Right ventricle myocardium superior (tissue), 1 donor: ENCODE measurements around the gene RREB1. TPM values are rescaled to one million over a fixed set of nuclear protein-coding genes. Genes with fewer than 3 reads are reported as not detected.
A peak's percentile ranks its signal among the peaks of the same experiment; 100 is the strongest.

Experiments
- ATAC-seq: fragments of 200-7000 bp; cut with Tn5 transposase; one replicate; pipeline ENCODE4 v1.9.1; 2020; ENCODE audit warnings: mild to moderate bottlenecking; ENCODE audit not compliant: poor library complexity
- DNase-seq: peaks from one replicate; pipeline ENCODE4 v3.0.0-alpha.2; 2020
- intact Hi-C: fragments of 100-400 bp; cut with DNase I; formaldehyde crosslinking; loops from one replicate; pipeline ENCODE4 v1.11.2; 2022
- total RNA-seq: library from RNA; stranded (reverse); fragmentation: NEBNext Ultra II Directional; extraction: Animal tissue kit (Norgen Biotek cat#: 25700); gene quantifications from one replicate; pipeline ENCODE4 v1.2.1, GENCODE V29; 2021
- donor health status: DM: no; HTN: yes; CAD: no; lungs with severe emphysema.

The RREB1 gene
- total RNA-seq, 1 donor from 2014 or later, result 34.2 TPM

GRCh38 chr6:7198833-7199800 lies 91.4 kb downstream of the RREB1 start:
- no peak for DNase-seq
- ATAC-seq, result no peak
- intact Hi-C loops, result no loop called here

DNA sequence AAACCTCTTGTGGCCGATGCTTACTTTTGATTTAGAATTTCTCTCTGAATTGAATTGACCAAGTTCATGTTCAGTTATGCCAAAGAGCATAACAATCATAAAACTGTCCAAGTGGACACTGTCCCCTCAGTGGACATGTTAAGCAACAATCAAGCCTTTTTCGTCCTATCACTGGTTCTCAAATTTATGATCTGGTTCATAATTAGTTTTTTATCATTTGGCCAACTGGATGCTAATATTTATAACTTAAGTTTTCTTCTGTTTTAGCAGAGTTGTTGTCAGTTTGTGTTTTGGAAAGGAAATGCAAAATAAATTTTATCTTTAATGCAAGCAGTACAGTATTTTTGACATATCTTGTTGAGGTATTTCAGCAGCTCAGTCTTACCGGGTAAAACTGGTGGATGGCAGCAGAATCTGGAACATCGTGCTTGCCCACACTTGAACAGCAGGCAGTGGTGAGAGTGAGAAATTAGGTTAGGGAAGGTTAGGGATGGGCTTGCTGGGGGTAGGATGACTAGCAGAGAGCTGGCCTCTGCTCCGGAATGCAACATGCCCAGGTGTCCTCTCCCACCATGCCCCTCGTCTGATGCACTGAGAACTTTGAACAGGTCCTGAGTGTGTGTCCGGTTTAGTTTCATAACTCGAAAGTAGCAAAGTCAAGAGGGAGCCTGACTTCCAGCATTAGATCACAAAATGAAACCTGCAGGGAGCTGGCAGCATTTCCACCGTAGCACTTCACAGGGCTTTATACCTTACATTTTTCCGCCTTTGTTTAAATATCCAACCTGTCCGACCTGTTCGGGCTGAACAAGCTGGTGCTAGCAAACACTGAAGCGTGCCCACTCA lies 93.1 kb downstream of the RREB1 start:
- intact Hi-C loops, result no loop called here
- ATAC-seq, result peak; percentile 12
- no peak for DNase-seq

DNA sequence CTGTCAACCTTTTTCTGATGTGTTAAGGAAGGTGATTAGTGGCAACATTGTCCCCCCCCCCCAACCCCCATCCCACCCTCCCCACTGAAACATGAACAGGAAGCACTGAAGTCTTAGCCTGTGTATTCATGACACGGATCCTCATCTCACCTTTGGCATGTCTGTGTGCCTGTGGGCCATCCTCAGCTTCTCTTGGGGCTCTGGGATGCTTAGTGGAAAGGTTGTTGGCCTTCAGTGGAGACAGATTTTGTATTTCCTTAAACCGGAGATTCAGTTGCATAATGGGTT lies 93.6 kb downstream of the RREB1 start:
- intact Hi-C loops, result no loop called here
- DNase-seq (no peak), ATAC-seq (peak; percentile 23)

DNA sequence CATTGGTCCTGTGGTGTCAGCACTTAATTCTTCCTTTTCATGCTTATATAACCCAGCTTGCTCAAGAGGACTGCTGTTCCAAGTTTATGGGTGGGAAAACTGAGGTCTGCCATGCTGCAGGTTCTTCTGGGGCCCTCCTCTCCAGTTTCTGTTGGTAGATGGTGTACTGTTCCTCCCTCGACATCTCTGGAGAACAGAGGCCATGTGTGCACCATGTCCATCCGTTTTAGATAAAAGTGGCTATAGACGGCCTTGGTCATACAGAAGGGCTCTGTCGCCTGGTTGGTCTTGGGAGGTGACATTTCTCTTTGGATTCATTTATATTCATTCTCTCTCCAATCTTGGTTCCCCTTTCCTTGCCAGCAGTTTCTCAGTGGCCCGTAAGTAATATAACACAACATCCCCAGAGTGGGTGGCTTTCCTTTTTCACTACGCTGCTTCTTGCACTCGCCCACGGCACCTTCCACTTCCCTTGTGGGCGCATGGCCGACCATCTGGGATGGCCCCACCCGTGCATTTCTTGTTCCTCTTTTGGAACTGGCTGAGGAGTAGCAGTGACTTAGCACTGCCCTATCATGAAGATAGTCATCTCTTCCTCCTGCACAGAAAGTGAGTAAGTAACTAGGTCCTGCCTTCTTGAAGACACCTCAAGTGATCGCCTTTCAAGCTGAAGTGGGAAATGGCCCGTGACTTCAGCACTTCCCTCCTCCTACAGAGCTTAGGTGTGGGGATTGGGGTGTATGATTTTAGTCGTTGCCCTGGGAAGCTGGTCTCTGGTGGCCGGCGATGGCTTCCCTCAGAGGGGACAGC lies 94.2 kb downstream of the RREB1 start:
- ATAC-seq (peak; percentile 80), DNase-seq (peak; percentile 78)
- intact Hi-C loops, result no loop called here

- intact Hi-C loops, result no loop called here
- no peak for DNase-seq
- no peak for ATAC-seq
Measured at GRCh38 chr6:7202950-7203349, 95.2 kb downstream of the RREB1 start.

- intact Hi-C loops, result no loop called here
- ATAC-seq (no peak), DNase-seq (no peak)
Measured at GRCh38 chr6:7203939-7204338, 96.2 kb downstream of the RREB1 start.

DNA sequence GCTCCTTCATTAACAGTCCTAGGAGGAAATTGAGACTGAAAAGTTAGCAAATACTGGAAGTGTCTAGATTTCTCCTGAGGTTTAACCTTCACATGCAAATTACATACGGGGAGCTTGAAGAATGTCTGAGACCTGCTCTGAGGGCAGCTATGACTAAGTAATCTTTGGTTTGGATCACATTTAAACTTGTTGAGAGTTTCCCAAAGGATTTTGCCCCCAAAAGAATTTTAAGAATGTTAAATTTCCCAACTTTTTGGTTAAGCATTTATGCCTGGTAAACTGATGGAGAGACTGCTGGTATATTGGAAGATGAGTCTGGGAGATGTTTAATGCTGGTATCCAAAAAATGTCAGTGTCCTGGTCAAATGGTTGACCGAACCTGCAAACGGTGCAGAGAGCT lies 97.0 kb downstream of the RREB1 start:
- intact Hi-C loops, result no loop called here
- DNase-seq (no peak), ATAC-seq (no peak)

DNA sequence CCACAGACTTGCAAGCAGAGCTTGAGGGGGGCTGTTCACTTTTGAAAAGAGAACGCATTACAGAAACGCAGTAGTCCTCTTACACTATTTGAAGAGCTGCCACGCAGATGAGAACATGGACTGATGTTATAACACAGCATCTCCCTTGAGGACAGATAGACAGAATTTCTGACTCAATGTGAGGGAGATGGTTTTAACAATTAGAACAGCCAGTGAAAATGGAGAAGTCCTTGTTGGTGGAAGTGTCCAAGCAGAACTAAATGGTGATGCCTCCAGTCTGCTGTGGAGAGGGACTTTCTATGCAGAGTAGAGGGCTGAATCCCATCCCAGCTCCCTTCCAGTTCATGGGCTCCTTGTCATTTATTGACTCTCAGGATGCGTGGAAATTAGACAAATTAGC lies 100.0 kb downstream of the RREB1 start:
- intact Hi-C loops, result no loop called here
- DNase-seq (no peak), ATAC-seq (peak; percentile 23)

- ATAC-seq (no peak), DNase-seq (no peak)
- intact Hi-C loops, result no loop called here
Measured at GRCh38 chr6:7213416-7213815, 105.7 kb downstream of the RREB1 start.

DNA sequence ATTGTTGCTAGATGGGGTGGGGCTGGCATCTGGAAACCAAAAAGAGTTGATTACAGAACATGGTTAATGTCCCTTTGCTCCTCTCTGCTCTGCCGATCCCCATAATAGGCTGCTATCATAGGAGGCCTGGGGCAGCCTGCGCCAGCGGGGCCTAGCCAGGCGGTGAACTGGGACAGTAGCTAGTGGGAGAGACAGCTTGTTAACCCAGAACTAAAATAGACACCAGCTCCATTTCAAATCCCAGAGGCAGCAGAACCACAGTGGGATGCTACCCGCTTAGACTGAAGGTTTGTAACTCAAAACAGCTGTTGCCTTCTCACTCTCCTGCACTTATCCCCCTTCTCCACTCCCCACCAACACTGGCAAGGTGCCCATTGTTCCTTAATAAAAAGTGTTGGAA lies 106.7 kb downstream of the RREB1 start:
- intact Hi-C loops, result no loop called here
- DNase-seq, result peak; percentile 51
- peak; percentile 45 for ATAC-seq

DNA sequence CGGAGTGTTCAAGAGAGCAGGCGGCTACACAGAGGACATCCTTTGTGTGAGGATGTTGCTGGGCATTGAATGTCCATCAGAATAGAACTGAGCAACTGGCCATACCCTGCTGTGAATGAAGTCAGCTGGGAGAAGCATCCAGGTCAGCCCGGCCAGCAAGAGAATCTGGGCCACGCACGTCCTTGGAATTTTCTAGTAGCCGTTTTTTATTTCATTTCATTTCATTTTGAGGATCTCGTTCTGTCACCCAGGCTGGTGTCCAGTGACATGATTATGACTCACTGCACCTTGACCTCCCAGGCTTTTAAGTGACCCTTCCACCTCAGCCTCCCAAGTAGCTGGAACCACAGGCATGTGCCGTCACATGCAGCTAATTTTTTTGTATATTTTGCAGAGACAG lies 107.4 kb downstream of the RREB1 start:
- intact Hi-C loops, result no loop called here
- no peak for ATAC-seq
- DNase-seq, result no peak

GRCh38 chr6:7215798-7216231 lies 108.1 kb downstream of the RREB1 start:
- no peak for ATAC-seq
- intact Hi-C loops, result no loop called here
- no peak for DNase-seq

DNA sequence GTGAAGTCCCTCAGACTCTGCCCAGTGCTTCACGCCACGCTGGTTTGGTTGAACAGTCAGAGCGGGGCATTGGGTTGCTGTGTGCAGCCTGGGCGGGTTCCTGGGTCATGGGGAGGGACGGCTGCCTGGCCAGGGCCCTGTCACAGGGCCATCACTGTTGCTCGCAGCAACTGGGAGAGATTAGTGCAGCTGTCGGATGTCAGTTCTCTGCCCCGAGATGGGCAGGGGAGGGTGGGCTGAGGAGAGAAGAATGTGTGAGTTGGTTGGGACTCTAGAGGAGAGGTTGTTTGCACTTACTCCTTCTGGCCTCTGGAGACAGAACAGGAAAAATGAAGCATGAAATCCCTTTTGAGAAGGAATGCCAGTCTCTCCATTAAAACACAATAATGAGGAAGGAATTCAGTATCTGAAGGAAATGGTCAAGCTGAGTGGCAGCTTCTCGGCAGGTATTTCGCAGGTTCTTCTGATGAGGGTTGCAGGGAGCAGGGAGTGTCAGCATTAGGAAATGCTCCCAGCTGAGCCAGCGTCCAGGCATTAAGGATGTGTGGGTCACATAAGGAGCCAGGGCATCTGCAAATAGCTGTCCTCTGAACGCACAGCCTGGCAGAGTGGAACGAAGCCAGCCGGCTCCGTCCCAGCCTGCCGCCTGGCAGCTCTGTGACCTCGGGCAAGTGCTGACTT lies 109.3 kb downstream of the RREB1 start:
- intact Hi-C loops, result no loop called here
- ATAC-seq (peak; percentile 71), DNase-seq (no peak)

DNA sequence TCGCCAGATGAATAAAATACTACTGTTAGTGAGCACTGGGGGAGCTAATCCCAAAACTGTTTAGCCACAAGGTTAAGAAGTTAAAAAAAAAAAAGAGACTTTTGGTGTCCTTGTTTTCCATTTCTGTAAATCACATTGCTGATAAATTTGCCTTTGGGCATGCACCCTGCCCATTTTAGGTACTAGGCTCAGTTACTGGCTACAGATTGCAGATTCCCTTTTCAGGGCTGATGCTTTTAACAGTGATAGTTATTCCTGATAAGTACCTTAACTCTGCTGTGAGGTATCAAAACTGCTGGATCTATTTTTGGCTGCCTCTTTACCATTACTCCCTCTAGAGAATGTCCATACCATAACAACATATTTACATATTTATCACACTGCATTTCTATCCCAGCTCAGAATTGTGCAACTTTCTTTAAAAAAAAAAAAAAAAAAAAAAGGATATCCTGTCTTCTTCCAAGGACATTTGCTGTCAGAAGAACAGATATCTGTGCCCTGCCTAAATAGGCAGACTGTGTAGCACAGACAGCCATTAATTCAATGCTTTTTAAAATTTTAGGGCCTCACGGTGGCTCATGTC lies 110.7 kb downstream of the RREB1 start:
- no peak for DNase-seq
- intact Hi-C loops, result no loop called here
- ATAC-seq, result no peak

DNA sequence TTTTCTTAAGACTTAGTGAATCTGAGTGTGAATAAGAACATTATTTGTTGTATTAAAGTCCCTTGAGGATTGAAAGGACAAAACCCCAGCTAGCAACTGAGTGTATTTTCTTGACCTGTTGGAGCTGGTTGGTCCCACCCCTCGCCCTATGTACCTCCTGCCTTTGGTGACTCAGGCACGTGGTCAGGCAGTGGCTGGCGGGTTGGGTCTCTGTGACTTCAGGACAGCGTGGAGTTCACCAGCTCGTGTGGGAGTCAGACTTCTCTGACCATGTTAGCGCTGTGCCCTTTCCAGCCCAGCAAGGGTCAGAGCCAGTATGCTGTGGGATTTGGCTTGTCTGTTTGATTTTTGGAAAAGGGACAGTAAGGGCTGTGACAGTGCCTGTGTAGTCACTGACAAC lies 111.5 kb downstream of the RREB1 start:
- ATAC-seq, result peak; percentile 20
- peak; percentile 62 for DNase-seq
- intact Hi-C loops, result no loop called here

DNA sequence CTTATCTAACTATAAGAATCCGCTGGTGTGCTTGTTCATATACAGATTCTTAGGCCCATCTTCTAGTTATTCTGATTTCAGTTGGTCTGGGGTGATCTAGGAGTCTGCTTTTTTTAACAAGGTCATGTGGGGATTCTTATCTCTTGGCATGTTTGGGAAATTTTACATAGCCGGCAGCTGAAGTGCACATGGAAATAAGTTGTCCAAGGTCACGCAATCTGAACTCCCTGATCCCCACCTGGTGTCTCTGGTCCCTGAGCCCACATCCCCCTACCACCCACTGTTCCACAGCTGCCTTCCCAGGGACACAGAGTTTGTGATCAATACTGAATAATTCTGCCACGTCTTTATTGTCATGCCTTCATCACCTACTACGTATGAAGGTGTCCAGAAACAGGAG lies 114.4 kb downstream of the RREB1 start:
- intact Hi-C loops, result no loop called here
- peak; percentile 11 for ATAC-seq

DNA sequence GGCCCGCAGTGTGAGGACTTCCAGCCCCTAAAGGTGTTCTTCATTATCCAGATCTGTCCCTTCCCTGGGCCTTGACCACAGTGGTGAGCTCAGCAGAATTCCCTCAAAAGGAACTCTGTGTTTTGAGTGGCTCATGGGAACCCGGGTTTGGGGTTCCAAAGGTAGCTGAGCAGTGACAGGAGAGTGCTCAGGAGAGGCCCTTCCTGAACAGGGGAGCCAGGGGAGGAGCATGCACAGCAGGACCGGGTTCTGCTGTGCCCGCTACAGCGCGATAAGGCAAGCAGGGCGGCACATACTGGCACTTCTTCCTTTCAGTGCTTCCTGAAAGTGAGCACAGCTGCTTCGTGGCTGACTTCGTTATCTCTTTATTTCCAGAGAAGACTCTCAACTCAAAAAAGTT lies 117.0 kb downstream of the RREB1 start:
- intact Hi-C loops, result no loop called here
- ATAC-seq (peak; percentile 55), DNase-seq (no peak)

More for the DNA sequence above, 114.4 kb downstream of the RREB1 start:
- no peak for DNase-seq

DNA sequence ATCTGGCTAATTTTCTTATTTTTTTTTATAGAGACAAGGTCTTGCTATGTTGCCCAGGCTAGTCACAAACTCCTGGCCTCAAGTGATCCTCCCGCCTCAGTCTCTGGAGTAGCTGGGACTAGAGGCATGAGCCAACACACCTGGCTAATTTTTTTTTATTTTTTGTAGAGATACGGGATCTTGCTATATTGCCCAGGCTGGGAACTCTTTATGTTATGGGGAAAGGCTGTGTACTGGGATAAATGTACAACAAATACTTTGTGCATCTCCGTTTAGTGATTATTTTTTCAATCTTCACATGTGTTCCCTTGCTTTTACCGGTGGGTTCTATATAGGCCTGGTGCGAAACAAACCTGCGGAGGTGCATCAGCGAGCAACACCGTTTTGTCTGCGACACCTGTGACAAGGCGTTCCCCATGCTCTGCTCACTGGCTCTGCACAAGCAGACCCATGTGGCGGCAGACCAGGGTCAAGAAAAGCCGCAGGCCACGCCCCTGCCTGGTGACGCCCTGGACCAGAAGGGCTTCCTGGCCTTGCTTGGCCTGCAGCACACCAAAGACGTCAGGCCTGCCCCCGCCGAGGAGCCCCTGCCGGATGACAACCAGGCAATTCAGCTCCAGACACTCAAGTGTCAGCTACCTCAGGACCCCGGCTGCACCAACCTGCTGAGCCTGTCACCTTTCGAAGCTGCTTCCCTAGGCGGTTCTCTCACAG lies 121.1 kb downstream of the RREB1 start:
- DNase-seq, result no peak
- no peak for ATAC-seq
- intact Hi-C loops, result no loop called here
